Thyroid gland (tissue), 4 donors: ENCODE data around the gene GJD4.

Source experiments
- POLR2A ChIP-seq, 2 donors: fragments of 450-650 bp; IDR thresholded peaks; one replicate each; pipeline ENCODE4 v1.6.1; 2017; ENCODE audit warnings: antibody characterized with exemption in 2 of 2, mild to moderate bottlenecking in 2 of 2, moderate library complexity in 1 of 2
- TF ChIP-seq, protein P1 (sequence below), 6 experiments: fragments of 200-600 bp in 3 of 6; fragments of 450-650 bp in 3 of 6; sonication (generic) in 3 of 6; IDR thresholded peaks; one replicate each; pipeline ENCODE4 v1.5.1; 2016 to 2019; ENCODE audit warnings: antibody characterized with exemption in 6 of 6, mild to moderate bottlenecking in 2 of 6, inconsistent platforms in 1 of 6, moderate library complexity in 1 of 6

DNA sequence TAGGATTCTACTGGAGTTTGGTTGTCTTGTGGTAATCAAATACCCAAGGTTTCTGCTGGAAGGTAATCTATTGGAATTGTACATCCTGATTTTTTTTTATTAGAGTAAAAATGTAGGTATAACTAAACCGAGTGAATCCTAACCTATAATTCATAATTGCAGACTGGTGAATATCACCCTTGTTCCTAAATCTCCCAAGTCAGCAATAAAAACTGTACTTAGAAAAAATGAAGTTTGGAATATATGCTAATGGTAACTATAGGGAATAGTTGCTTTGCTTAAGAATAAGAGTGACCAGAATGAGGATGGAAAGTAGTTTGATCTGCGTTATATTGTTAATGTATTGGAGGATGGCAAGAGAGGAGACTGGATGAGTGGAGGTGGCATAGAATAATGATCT lies 47.7 kb downstream of the GJD4 start:
- TF ChIP-seq, protein P1, sequence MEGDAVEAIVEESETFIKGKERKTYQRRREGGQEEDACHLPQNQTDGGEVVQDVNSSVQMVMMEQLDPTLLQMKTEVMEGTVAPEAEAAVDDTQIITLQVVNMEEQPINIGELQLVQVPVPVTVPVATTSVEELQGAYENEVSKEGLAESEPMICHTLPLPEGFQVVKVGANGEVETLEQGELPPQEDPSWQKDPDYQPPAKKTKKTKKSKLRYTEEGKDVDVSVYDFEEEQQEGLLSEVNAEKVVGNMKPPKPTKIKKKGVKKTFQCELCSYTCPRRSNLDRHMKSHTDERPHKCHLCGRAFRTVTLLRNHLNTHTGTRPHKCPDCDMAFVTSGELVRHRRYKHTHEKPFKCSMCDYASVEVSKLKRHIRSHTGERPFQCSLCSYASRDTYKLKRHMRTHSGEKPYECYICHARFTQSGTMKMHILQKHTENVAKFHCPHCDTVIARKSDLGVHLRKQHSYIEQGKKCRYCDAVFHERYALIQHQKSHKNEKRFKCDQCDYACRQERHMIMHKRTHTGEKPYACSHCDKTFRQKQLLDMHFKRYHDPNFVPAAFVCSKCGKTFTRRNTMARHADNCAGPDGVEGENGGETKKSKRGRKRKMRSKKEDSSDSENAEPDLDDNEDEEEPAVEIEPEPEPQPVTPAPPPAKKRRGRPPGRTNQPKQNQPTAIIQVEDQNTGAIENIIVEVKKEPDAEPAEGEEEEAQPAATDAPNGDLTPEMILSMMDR (IDR thresholded peaks at IDR 0.05) = no peak
- TF ChIP-seq POLR2A (IDR thresholded peaks at IDR 0.05) = no peak
